Adipocyte (in vitro differentiated cells): ENCODE data around the gene RPL29.

ENCODE experiments used
- DNase-seq: peaks from one replicate; pipeline ENCODE4 v3.0.0-alpha.2; 2015; ENCODE audit warnings: low read depth
- H3K27me3 ChIP-seq: replicated peaks from 2 replicates; pipeline ENCODE4 v1.7.0; 2013; ENCODE audit warnings: mild to moderate bottlenecking, low read length, moderate library complexity; ENCODE audit not compliant: control insufficient read depth, insufficient read depth
- H3K36me3 ChIP-seq: 2 replicates; pipeline ENCODE4 v1.7.0; 2013; ENCODE audit warnings: low read length, mild to moderate bottlenecking, moderate library complexity; ENCODE audit not compliant: control insufficient read depth, insufficient read depth, severe bottlenecking
- H3K4me1 ChIP-seq: 2 replicates; pipeline ENCODE4 v1.7.0; 2013; ENCODE audit warnings: mild to moderate bottlenecking, low read length, moderate library complexity; ENCODE audit not compliant: control insufficient read depth, insufficient read depth
- H3K4me3 ChIP-seq: 2 replicates; pipeline ENCODE4 v1.7.0; 2013; ENCODE audit warnings: mild to moderate bottlenecking, low read length, moderate library complexity
- H3K9ac ChIP-seq: 2 replicates; pipeline ENCODE4 v1.7.0; 2013; ENCODE audit warnings: mild to moderate bottlenecking, low read length, moderate library complexity
- H3K9me3 ChIP-seq: 2 replicates; pipeline ENCODE4 v1.7.0; 2013; ENCODE audit warnings: mild to moderate bottlenecking, low read length, moderate library complexity; ENCODE audit not compliant: control insufficient read depth

Gene RPL29

DNA sequence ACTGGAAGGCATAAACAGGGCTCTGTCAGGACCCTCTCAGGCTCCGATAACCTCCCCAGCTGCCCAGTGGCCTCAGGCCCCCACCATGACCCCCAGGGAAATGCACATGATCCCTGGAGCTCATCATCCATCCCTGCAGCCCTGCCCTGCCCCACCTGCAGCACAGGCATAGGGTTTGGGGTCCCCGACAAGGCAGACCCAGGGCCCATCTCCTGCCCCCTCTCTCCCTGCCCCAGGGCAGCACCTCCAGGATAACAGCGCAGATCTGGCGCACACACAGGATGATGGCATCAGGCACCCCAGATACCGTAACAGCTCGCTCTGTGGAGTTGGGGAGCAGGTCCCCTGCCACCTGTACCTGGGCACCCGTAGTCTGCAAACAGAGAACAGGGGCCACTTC lies 36.0 kb downstream of the RPL29 start:
- Histone ChIP-seq H3K9ac (no peak overlapping the region), H3K36me3 (peaks cover 15% of the 10 kb centered on the region), H3K9me3 (no peaks in the 10 kb centered on the region), H3K27me3 (peaks cover 4% of the 10 kb centered on the region), H3K4me3 (no peak overlapping the region), H3K4me1 (no peaks in the 10 kb centered on the region)
- no peak for DNase-seq

DNA sequence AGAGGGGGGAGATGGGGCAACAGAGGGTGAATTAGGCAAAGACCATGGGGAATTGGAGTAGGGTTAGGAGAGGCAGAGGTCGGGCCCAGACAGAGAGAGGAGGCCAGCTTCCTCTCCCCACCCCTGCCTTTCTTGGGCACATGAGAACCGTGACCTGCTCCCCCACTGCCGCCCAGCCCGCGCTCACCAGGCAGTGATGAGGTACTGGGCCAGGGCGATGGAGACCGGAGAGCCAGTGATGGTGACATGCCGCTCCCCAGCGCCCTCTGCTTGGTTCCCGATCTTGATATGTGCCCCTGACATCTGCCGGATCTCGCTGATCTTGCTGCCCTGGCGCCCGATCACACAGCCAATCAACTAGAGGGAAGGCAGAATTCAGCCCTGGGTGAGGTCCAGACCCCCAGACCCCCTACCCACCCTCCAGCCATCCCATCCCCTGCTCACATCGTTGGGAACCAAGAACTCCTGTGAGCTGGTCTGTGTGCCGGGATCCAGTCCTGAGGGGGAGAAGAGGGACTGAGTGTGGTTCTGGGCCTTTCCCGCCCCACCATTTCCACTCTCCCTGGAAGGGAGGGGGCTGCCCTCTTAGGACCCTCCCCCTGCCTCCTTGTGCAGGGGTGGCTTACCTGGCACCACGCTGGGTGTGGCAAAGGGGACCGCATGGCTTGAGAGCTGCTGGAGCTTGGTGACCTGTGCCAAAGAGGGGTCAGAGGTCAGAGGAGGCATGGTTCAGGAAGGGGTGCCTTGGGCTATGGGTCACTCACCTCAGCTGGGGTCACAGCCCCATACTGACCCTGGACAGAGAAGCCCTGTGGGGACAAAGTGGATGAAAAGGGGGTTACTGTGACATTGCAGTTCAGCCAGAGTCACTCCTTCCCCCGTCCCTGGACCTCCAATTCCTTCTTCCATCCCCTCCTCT lies 36.8 kb downstream of the RPL29 start:
- Histone ChIP-seq H3K9ac (no peak overlapping the region), H3K4me1 (no peaks in the 10 kb centered on the region), H3K4me3 (no peak overlapping the region), H3K36me3 (peaks cover 15% of the 10 kb centered on the region), H3K9me3 (no peaks in the 10 kb centered on the region), H3K27me3 (peaks cover 4% of the 10 kb centered on the region)
- no peak for DNase-seq

DNA sequence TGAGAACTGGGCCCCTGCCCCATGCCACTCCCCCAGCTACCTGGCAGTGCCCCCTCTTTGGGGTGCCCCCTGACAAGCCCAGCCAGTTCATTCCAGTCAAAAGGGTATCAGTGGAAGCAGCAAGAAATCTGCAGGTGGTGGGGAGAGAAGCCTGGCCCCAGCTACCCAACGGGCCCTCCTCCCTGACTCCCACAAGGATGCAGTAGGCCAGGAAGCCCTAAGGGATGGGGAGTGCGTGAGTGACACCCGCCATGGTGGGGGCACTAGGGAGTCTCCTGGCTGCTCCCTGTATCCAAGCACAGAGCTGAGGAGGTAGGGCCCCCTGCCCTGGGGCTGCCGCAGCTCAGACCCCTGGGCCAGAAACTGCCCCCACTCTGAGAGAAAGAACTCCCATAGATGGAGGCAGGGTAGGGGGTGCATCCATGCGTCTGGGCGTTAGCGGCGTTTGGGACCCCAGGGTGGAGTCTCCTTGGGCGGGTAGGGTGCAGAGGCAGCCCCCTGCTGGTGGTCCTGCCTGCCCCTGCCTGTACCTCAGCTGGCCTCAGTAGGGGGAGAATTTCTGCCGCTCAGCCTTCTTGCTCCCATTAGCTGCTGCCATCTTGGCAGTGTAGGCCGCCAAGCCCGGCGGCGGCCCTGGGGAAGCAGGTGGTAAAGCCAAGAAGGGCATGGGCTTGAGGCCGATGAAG lies 38.0 kb downstream of the RPL29 start:
- peaks cover 4% of the 10 kb centered on the region for H3K27me3 ChIP-seq
- no peak overlapping the region for H3K4me3 ChIP-seq
- DNase-seq = no peak
- H3K4me1 ChIP-seq = peaks cover 8% of the 10 kb centered on the region
- H3K9ac ChIP-seq = no peak overlapping the region
- peaks cover 15% of the 10 kb centered on the region for H3K36me3 ChIP-seq
- H3K9me3 ChIP-seq = no peaks in the 10 kb centered on the region

DNA sequence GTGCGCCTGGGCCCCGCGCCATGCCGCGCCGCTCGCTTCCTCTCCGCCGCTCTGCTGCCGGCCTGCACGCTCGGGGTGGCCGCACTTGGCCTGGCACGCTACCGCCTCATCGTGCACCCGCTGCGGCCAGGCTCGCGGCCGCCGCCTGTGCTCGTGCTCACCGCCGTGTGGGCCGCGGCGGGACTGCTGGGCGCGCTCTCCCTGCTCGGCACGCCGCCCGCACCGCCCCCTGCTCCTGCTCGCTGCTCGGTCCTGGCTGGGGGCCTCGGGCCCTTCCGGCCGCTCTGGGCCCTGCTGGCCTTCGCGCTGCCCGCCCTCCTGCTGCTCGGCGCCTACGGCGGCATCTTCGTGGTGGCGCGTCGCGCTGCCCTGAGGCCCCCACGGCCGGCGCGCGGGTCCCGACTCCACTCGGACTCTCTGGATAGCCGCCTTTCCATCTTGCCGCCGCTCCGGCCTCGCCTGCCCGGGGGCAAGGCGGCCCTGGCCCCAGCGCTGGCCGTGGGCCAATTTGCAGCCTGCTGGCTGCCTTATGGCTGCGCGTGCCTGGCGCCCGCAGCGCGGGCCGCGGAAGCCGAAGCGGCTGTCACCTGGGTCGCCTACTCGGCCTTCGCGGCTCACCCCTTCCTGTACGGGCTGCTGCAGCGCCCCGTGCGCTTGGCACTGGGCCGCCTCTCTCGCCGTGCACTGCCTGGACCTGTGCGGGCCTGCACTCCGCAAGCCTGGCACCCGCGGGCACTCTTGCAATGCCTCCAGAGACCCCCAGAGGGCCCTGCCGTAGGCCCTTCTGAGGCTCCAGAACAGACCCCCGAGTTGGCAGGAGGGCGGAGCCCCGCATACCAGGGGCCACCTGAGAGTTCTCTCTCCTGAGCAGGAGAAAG lies 39.6 kb downstream of the RPL29 start:
- peaks cover 8% of the 10 kb centered on the region for H3K4me1 ChIP-seq
- peak; percentile 38 for DNase-seq
- H3K36me3 ChIP-seq = peaks cover 15% of the 10 kb centered on the region
- peaks cover 4% of the 10 kb centered on the region for H3K27me3 ChIP-seq
- no peak overlapping the region for H3K9ac ChIP-seq
- H3K9me3 ChIP-seq = no peaks in the 10 kb centered on the region
- H3K4me3 ChIP-seq = no peak overlapping the region

DNA sequence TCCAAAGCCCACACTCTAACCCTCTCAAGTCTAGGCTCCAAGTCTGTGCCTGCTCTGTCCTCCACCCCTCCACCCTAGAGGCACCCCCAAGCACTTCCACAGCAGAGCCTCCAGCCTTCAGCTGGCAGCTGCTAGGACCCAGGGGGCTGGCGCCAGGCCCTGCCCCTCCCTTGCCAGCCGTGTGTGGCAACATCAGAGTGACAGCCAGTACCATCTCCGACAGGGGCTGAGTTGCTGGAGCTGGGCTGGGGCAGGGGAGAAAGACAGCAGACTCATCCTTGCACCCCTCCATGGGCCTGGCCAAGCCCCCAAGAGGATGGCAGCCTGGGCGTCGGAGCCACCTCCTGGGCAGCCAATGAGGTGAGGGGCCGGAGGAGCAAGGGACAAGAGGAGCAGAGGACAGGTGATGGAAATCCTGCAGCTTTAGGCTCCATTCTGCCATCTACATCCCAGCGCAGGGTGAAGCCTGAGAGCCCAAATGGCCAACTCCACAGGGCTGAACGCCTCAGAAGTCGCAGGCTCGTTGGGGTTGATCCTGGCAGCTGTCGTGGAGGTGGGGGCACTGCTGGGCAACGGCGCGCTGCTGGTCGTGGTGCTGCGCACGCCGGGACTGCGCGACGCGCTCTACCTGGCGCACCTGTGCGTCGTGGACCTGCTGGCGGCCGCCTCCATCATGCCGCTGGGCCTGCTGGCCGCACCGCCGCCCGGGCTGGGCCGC lies 40.4 kb downstream of the RPL29 start, which contains the start of gene GPR62:
Gene GPR62, plus strand, starts transcription at position 207 of the 718 bp plus-strand sequence. Its CDS starts 272 bp downstream, at position 479.
- no peak within 1 kb of the TSS for H3K4me3 ChIP-seq
- no peak within 1 kb of the TSS for H3K9ac ChIP-seq
- no peaks in the 10 kb centered on the region for H3K9me3 ChIP-seq
- H3K27me3 ChIP-seq = peaks cover 4% of the 10 kb centered on the region
- peaks cover 13% of the 10 kb centered on the region for H3K36me3 ChIP-seq
- peaks cover 8% of the 10 kb centered on the region for H3K4me1 ChIP-seq
- no peak for DNase-seq

DNA sequence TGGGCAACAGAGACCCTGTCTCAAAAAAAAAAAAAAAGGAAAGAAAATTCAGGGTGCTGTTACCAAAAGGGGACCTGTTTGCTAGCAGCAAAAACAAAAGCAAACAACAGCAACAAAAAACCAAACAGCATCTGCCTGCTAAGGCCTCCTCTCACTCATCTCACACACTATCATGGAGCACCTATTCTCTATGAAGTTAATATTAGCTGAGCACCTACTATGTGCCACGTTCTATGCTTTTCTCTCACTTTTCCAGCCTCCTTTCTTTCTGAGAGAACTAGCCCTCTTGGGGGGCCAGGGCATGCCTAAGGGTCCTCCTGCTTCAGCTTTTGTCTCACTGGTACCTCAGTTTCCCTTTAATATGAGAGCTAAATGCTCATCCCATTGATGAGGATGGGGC lies 41.0 kb downstream of the RPL29 start:
- H3K4me1 ChIP-seq = peaks cover 8% of the 10 kb centered on the region
- H3K36me3 ChIP-seq = peaks cover 7% of the 10 kb centered on the region
- no peaks in the 10 kb centered on the region for H3K9me3 ChIP-seq
- no peak overlapping the region for H3K4me3 ChIP-seq
- H3K27me3 ChIP-seq = peaks cover 4% of the 10 kb centered on the region
- no peak for DNase-seq
- no peak overlapping the region for H3K9ac ChIP-seq

DNA sequence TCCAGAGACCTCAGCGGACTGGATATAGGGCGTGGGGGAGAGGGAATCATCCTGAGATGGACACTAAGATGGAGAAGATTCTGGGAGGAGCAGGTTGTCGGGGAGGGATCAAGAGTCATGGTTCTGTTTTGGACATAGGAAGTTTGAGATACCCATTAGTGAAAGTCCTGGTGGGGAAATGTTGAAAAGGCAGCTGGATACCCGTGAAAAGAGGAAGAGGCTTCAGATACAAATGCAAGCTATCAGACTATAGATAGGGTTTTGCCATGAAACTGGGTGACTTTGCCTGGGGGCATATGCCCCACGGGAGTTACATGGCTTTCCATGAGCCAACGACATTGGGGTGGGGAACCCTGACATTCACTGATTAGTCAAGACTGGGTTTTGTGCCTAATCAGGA lies 41.6 kb downstream of the RPL29 start:
- Histone ChIP-seq H3K4me3 (no peak overlapping the region), H3K9me3 (no peaks in the 10 kb centered on the region), H3K4me1 (peaks cover 8% of the 10 kb centered on the region), H3K36me3 (peaks cover 8% of the 10 kb centered on the region), H3K9ac (no peak overlapping the region), H3K27me3 (peaks cover 4% of the 10 kb centered on the region)
- no peak for DNase-seq

DNA sequence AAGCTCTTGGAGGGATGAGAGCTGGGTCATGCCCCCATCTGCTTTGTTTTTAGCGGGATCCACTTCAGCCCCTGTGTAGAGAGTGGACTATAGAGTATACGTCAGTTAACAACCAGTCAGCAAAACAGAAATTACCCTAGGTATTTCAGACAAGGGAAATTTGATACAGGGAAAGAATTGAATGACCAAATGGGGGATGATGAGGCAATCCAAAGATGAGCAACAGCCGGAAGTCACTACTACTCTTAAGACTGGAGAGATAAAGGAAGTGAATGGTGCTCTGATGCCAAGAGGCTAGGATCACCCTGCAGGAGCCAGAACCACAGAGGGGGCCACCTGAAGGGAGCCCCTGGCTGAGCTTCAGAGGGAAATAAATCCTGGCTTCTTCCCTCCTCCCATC lies 42.2 kb downstream of the RPL29 start:
- peak; percentile 68 for DNase-seq
- Histone ChIP-seq H3K4me3 (no peak overlapping the region), H3K27me3 (peaks cover 4% of the 10 kb centered on the region), H3K9me3 (no peaks in the 10 kb centered on the region), H3K4me1 (peaks cover 8% of the 10 kb centered on the region), H3K36me3 (peaks cover 11% of the 10 kb centered on the region), H3K9ac (no peak overlapping the region)

DNA sequence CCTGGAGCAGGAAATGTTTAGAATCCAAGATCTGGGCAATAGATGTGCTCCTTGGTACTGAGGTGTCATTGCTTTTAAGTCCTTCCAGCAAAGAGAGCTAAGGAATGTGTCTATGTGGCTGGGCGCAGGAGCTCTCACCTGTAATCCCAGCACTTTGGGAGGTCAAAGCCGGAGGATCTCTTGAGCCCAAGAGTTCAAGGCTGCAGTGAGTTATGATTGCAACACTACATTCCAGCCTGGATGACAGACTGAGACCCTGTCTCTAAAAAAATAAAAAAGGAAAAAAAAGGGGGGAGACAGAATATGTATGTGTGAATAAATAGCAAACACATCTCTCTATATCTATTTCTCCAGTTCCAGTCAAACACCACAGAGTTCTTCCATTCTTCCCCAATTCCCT lies 44.8 kb downstream of the RPL29 start:
- Histone ChIP-seq H3K9ac (no peak overlapping the region), H3K27me3 (peaks cover 4% of the 10 kb centered on the region), H3K4me3 (no peak overlapping the region), H3K4me1 (peaks cover 8% of the 10 kb centered on the region), H3K36me3 (peaks cover 18% of the 10 kb centered on the region), H3K9me3 (no peaks in the 10 kb centered on the region)
- no peak for DNase-seq

DNA sequence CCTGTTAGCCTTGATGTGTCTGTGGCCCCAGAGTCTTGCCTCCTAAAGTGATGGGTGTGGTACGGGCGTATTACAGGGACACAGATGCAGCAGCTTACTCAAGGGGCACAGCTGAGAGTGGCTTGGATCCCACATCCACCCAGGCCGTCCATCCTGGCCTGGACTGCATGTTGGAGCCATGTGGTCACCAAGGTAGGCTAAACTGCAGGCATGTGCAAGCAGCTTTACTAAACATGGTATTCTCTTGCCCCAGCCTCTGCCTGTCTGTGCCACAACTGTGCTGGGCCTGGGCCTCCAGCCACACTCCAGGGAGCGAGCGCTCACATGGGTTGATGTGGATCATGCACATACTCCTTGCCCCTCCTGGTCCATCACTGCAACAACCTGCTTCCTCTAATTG lies 46.6 kb downstream of the RPL29 start:
- H3K4me3 ChIP-seq = no peak overlapping the region
- DNase-seq = no peak
- H3K4me1 ChIP-seq = peaks cover 8% of the 10 kb centered on the region
- H3K9me3 ChIP-seq = no peaks in the 10 kb centered on the region
- no peak overlapping the region for H3K9ac ChIP-seq
- H3K36me3 ChIP-seq = peaks cover 31% of the 10 kb centered on the region
- no peaks in the 10 kb centered on the region for H3K27me3 ChIP-seq
